Esophagus muscularis mucosa (tissue), 4 donors: Measurements from ENCODE around the gene ELOVL6. TPM values are rescaled to one million over a fixed set of nuclear protein-coding genes. Genes with fewer than 3 reads are reported as not detected.
"Not testable (repeated sequence)": the region's sequence is repeated elsewhere in the genome, so short reads cannot be mapped to it uniquely, and the experiment has no call there.

Experiments used
- DNase-seq: peaks from one replicate; pipeline ENCODE4 v3.0.0-alpha.2; 2017; ENCODE audit errors: extremely low spot score
- H3K27ac ChIP-seq, 4 donors: fragments of 200-600 bp; sonication (generic); replicated peaks in 1 of 4; 1 replicate in 3 of 4; 2 replicates in 1 of 4; pipeline ENCODE4 v1.5.1; 2016 to 2019; ENCODE audit warnings: mild to moderate bottlenecking in 1 of 4
- H3K27me3 ChIP-seq, 4 donors: fragments of 200-600 bp; sonication (generic); one replicate each; pipeline versions ENCODE4 v1.5.1 to v1.6.0; 2016 to 2019
- H3K36me3 ChIP-seq, 4 donors: fragments of 200-600 bp; sonication (generic); one replicate each; pipeline ENCODE4 v1.5.1; 2016 to 2019
- H3K4me1 ChIP-seq, 4 donors: fragments of 200-600 bp; sonication (generic); one replicate each; pipeline ENCODE4 v1.5.1; 2016 to 2019
- H3K4me3 ChIP-seq, 4 donors: fragments of 200-600 bp; sonication (generic); 1 replicate in 2 of 4; 2 replicates in 2 of 4; pipeline ENCODE4 v1.5.1; 2016 to 2019; ENCODE audit warnings: mild to moderate bottlenecking in 4 of 4, moderate library complexity in 1 of 4
- H3K9me3 ChIP-seq, 4 donors: fragments of 200-600 bp; sonication (generic); 1 replicate in 3 of 4; 2 replicates in 1 of 4; pipeline ENCODE4 v1.5.1; 2016 to 2019
- CTCF ChIP-seq, 3 experiments: fragments of 200-600 bp in 2 of 3; fragments of 450-650 bp in 1 of 3; sonication (generic) in 2 of 3; IDR thresholded peaks; one replicate each; pipeline ENCODE4 v1.5.1; 2017 to 2019; ENCODE audit warnings: antibody characterized with exemption in 3 of 3, mild to moderate bottlenecking in 2 of 3, moderate library complexity in 1 of 3
- EP300 ChIP-seq: sonication (generic); formaldehyde crosslinking; IDR thresholded peaks from one replicate; pipeline ENCODE4 v1.6.1; 2017; ENCODE audit warnings: antibody characterized with exemption
- POLR2A ChIP-seq: fragments of 450-650 bp; IDR thresholded peaks from one replicate; pipeline ENCODE4 v1.6.1; 2017; ENCODE audit warnings: antibody characterized with exemption, moderate library complexity, mild to moderate bottlenecking, low read depth
- POLR2AphosphoS5 ChIP-seq, 2 donors: sonication (generic); formaldehyde crosslinking; IDR thresholded peaks; one replicate each; pipeline ENCODE4 v1.6.1; 2017; ENCODE audit warnings: antibody characterized with exemption in 2 of 2
- WGBS: methylation state at CpG from one replicate; pipeline ENCODE4 v1.1.5; 2018; 5-methylcytosine and 5-hydroxymethylcytosine counted together
- intact Hi-C: fragments of 100-400 bp; cut with DNase I; formaldehyde crosslinking; loops from one replicate; pipeline ENCODE4 v1.15.1; 2023
- total RNA-seq, 4 donors: library from RNA; depleted of rRNA; stranded (reverse); fragments of >200 nt; gene quantifications; one replicate each; pipeline versions ENCODE4 v1.1.0 to v1.2.1, GENCODE V29; 2016

The ELOVL6 gene
- total RNA-seq = 1 to 10 TPM; 1.7 to 3.1 (median 2.3) TPM

DNA sequence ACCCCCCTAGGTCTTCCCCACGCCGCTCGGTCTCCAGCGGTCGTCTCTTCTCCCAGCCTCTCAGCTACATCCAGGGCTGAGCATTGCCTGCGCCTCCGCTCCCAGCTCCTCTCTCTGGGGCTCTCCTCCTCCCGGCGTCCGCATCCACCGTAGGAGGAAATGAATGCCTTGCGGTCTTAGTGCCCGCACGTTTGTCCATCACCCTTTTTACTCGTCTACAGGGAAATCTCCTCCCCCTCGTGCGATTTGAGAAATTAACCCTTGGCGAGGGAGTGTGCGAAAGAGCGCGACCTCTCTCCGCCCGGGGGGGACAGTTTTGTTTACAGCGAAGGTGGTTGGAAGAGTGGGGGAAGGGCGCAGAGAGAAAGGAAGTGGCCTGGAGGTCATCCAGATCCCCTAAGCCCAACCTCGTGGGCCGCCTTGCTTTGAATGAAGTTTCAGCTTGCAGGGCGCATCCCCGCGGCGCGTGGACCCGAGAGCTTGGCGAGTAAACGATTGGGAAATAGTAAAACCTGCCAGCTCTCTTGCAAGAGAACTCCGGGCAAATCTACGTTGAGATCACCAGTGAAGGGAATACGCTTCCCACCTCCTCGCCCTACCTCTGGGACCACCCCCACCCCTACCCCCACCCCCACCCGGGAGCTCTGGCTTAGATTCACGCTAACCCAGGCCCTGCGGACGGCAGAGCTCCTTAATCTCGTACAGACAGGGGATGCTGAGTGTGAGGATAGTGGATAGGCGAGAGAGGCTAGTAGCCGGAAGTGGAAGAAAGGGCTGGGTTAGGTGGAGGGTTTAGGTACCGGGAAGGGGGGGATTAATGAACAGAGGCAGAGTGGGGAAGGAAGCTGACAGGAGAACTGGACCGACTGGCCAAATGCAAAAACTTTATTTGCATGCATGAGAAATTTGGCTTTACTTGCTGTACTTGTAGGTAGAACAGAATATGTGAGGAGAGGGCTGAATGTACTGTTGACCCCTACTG, at the start of gene ELOVL6:
ELOVL6 (minus strand) TSS at position 181 of the 982 bp plus-strand sequence. CDS start 280 bp downstream, outside the sequence.
- no peak for TF ChIP-seq EP300
- peak; percentile 15 to 20 for TF ChIP-seq POLR2AphosphoS5 (IDR thresholded peaks at IDR 0.05)
- H3K4me1 ChIP-seq = peaks cover 10 to 31% (median 20%) of the 10 kb centered on the region in 4 donors
- H3K4me3 ChIP-seq = peak within 1 kb of the TSS; percentile 88 to 97 (median 91)
- H3K9me3 ChIP-seq = no peaks in the 10 kb centered on the region
- peak within 1 kb of the TSS; percentile 86 to 92 (median 90) for H3K27ac ChIP-seq
- H3K36me3 ChIP-seq = no peaks in the 10 kb centered on the region
- under 1% methylated on average over 45 of the region's 48 CpGs for WGBS
- no peaks in the 10 kb centered on the region for H3K27me3 ChIP-seq
- DNase-seq = no peak
- intact Hi-C loops = no loop called here

DNA sequence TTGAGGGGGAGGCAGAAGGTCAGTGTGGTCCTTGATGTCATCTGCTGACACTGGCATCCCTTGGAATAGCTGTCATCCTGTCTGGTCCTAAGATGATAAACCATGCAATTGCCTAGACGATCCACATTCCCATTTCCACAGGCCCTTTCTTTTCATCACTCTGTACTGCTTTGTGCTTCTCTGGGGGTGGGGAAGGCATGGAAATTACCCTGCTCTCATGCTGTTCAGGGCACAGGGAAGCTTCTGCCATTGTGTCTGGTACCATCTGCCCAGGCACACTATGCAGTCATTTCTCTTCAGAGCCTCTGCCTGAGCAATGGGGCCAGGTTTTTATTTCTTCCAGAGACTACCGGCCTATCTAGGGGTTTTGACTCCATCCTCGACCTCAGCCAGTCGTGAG, 49.7 kb upstream of the ELOVL6 start:
- no peaks in the 10 kb centered on the region for H3K4me1 ChIP-seq
- no peak overlapping the region for H3K27ac ChIP-seq
- intact Hi-C loops = no loop called here
- no peaks in the 10 kb centered on the region for H3K36me3 ChIP-seq
- TF ChIP-seq CTCF (IDR thresholded peaks at IDR 0.05) = no peak
- no peak for TF ChIP-seq EP300
- no peak for TF ChIP-seq POLR2AphosphoS5 (IDR thresholded peaks at IDR 0.05)
- TF ChIP-seq POLR2A = no peak
- no peaks in the 10 kb centered on the region for H3K9me3 ChIP-seq
- DNase-seq = no peak
- WGBS = 80% methylated on average over 4 of the region's 4 CpGs
- no peaks in the 10 kb centered on the region for H3K27me3 ChIP-seq
- no peak overlapping the region for H3K4me3 ChIP-seq

GRCh38 chr4:110247591-110247990, 49.2 kb upstream of the ELOVL6 start:
- Histone ChIP-seq H3K27me3 (no peaks in the 10 kb centered on the region), H3K4me3 (no peak overlapping the region), H3K9me3 (no peaks in the 10 kb centered on the region), H3K36me3 (no peaks in the 10 kb centered on the region), H3K4me1 (no peaks in the 10 kb centered on the region), H3K27ac (no peak overlapping the region)
- intact Hi-C loops = no loop called here
- DNase-seq = no peak
- 88% methylated on average over 3 of the region's 3 CpGs for WGBS
- no peak for TF ChIP-seq POLR2AphosphoS5 (IDR thresholded peaks at IDR 0.05)
- TF ChIP-seq EP300 = no peak
- no peak for TF ChIP-seq CTCF (IDR thresholded peaks at IDR 0.05)
- no peak for TF ChIP-seq POLR2A

DNA sequence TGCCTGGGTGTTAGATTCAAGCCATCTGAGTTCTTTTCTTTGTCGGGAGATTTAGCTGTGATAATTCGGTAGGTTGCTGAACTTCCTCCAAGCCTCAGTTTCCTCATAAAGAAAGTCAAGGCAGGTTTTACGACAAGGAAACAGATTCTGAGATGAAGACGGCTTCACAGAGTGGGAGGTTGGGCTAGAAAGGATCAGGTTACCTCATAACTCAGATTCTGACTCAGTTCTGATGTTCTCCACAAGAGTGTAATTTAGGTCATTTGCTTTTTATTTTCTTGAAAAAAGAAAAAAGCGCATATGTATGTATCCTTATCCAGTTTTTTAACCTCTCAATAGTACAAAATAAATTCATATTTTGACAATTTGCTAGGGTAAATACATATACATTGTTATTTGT, 47.2 kb upstream of the ELOVL6 start:
- no peak for DNase-seq
- Histone ChIP-seq H3K4me3 (no peak overlapping the region), H3K4me1 (no peaks in the 10 kb centered on the region), H3K9me3 (no peaks in the 10 kb centered on the region), H3K36me3 (no peaks in the 10 kb centered on the region), H3K27ac (no peak overlapping the region), H3K27me3 (no peaks in the 10 kb centered on the region)
- WGBS = 57% methylated on average over 5 of the region's 5 CpGs
- intact Hi-C loops = no loop called here
- no peak for TF ChIP-seq POLR2A
- no peak for TF ChIP-seq CTCF (IDR thresholded peaks at IDR 0.05)
- TF ChIP-seq EP300 = no peak
- TF ChIP-seq POLR2AphosphoS5 (IDR thresholded peaks at IDR 0.05) = no peak

DNA sequence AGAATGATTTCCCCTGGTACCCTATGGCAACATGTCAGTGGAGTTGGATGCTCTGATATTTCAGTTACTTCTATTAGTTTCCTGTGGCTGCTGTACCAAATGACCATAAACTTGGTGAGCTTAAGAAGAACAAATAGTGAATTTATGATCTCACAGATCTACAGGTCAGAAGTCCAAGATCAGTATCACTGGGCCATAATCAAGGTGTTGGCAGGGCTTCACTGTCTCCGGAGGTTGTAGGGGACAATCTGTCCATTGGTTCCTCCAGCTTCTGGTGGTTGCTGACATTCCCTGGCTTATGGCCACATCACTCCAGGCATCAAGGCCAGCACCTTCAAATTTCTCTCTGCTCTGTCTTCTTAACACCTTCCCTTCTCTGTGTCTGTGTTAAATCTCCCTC, 37.9 kb upstream of the ELOVL6 start:
- DNase-seq = no peak
- Histone ChIP-seq H3K27me3 (peaks cover 0 to 4% (median 0%) of the 10 kb centered on the region in 4 donors), H3K4me3 (no peak overlapping the region), H3K4me1 (no peaks in the 10 kb centered on the region), H3K36me3 (no peaks in the 10 kb centered on the region), H3K27ac (no peak overlapping the region), H3K9me3 (no peaks in the 10 kb centered on the region)
- WGBS = 89% methylated on average over 1 of the region's 1 CpG
- TF ChIP-seq EP300 (no peak), POLR2AphosphoS5 (IDR thresholded peaks at IDR 0.05) (no peak), POLR2A (no peak), CTCF (IDR thresholded peaks at IDR 0.05) (no peak)
- intact Hi-C loops = no loop called here

DNA sequence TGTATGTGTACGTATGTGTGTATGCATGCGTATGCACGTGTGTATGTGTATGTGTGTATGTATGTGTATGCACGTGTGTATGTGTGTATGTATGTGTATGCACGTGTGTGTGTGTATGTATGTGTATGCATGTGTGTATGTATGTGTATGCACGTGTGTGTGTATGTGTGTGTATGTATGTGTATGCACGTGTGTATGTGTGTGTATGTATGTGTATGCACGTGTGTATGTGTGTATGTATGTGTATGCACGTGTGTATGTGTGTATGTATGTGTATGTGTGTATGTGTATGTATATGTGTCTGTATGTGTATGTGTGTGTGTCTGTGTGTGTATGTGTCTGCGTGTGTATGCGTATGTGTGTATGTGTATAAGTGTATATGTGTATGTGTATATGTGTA, 35.2 kb upstream of the ELOVL6 start:
- H3K36me3 ChIP-seq, H3K4me1 ChIP-seq, H3K27me3 ChIP-seq, H3K4me3 ChIP-seq, DNase-seq, H3K9me3 ChIP-seq, H3K27ac ChIP-seq, intact Hi-C loops: not testable (repeated sequence)
- 80% methylated on average over 10 of the region's 11 CpGs for WGBS
